Endothelial cell (in vitro differentiated cells): ENCODE results near the gene GALNT10. TPM values are rescaled to one million over a fixed set of nuclear protein-coding genes. Genes with fewer than 3 reads are reported as not detected.

Experiments
- DNase-seq: peaks from one replicate; pipeline ENCODE4 v3.0.0; 2021; ENCODE audit warnings: low spot score
- H3K27ac Mint-ChIP-seq: one replicate; pipeline ENCODE4 v1.8.0; 2021; ENCODE audit warnings: mixed read lengths, inconsistent platforms; ENCODE audit not compliant: unreplicated experiment
- H3K27me3 Mint-ChIP-seq: one replicate; pipeline ENCODE4 v1.8.0; 2021; ENCODE audit warnings: mild to moderate bottlenecking, moderate library complexity, mixed read lengths, inconsistent platforms; ENCODE audit not compliant: unreplicated experiment
- H3K36me3 Mint-ChIP-seq: one replicate; pipeline ENCODE4 v1.8.0; 2021; ENCODE audit warnings: mild to moderate bottlenecking, low read depth, mixed read lengths, inconsistent platforms; ENCODE audit not compliant: unreplicated experiment
- H3K4me1 Mint-ChIP-seq: one replicate; pipeline ENCODE4 v1.8.0; 2021; ENCODE audit warnings: mild to moderate bottlenecking, mixed read lengths, inconsistent platforms; ENCODE audit not compliant: unreplicated experiment
- H3K4me3 Mint-ChIP-seq: one replicate; pipeline ENCODE4 v1.8.0; 2021; ENCODE audit warnings: mild to moderate bottlenecking, mixed read lengths, inconsistent platforms; ENCODE audit not compliant: unreplicated experiment
- H3K9me3 Mint-ChIP-seq: one replicate; pipeline ENCODE4 v1.8.0; 2021; ENCODE audit warnings: mixed read lengths, inconsistent platforms; ENCODE audit not compliant: unreplicated experiment
- total RNA-seq: library from RNA; stranded (reverse); fragmentation: NEBNext Ultra II Directional; extraction: Animal tissue kit (Norgen Biotek cat#: 25700); gene quantifications from one replicate; pipeline ENCODE4 v1.2.1, GENCODE V29; 2021; ENCODE audit not compliant: unreplicated experiment
- TF ChIP-seq, protein P1 (sequence below): fragments of 200-600 bp; sonication (generic); IDR thresholded peaks from one replicate; pipeline ENCODE4 v1.5.0; 2021; ENCODE audit warnings: antibody characterized with exemption; ENCODE audit not compliant: unreplicated experiment

The GALNT10 gene
- total RNA-seq, 1 donor from 2014 or later = 22.5 TPM

DNA sequence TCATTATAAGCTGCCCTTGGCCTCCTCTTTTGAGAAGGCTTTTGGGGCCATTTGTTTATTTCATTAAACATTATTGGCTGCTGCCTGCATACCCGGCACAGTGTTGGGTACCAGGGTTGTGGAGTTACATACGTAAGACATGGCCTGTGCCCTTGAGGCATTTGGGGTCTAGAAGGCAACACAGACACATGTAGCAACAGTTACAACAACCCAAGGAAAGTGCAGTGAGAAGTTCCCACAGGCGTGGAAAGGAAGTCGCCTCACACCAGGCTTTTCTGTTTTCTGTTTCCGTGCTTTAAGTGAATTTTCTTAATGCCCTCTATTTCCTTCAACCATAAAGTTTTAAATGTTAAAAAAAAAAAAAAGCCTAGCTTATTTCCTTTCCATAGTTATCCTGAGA lies 47.4 kb downstream of the GALNT10 start:
- no peak for DNase-seq
- Mint-ChIP-seq H3K27ac (no peak overlapping the region), H3K4me1 (peaks cover 10% of the 10 kb centered on the region), H3K4me3 (no peak overlapping the region), H3K27me3 (no peaks in the 10 kb centered on the region), H3K36me3 (no peaks in the 10 kb centered on the region), H3K9me3 (no peaks in the 10 kb centered on the region)
- TF ChIP-seq, protein P1, sequence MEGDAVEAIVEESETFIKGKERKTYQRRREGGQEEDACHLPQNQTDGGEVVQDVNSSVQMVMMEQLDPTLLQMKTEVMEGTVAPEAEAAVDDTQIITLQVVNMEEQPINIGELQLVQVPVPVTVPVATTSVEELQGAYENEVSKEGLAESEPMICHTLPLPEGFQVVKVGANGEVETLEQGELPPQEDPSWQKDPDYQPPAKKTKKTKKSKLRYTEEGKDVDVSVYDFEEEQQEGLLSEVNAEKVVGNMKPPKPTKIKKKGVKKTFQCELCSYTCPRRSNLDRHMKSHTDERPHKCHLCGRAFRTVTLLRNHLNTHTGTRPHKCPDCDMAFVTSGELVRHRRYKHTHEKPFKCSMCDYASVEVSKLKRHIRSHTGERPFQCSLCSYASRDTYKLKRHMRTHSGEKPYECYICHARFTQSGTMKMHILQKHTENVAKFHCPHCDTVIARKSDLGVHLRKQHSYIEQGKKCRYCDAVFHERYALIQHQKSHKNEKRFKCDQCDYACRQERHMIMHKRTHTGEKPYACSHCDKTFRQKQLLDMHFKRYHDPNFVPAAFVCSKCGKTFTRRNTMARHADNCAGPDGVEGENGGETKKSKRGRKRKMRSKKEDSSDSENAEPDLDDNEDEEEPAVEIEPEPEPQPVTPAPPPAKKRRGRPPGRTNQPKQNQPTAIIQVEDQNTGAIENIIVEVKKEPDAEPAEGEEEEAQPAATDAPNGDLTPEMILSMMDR = no peak

DNA sequence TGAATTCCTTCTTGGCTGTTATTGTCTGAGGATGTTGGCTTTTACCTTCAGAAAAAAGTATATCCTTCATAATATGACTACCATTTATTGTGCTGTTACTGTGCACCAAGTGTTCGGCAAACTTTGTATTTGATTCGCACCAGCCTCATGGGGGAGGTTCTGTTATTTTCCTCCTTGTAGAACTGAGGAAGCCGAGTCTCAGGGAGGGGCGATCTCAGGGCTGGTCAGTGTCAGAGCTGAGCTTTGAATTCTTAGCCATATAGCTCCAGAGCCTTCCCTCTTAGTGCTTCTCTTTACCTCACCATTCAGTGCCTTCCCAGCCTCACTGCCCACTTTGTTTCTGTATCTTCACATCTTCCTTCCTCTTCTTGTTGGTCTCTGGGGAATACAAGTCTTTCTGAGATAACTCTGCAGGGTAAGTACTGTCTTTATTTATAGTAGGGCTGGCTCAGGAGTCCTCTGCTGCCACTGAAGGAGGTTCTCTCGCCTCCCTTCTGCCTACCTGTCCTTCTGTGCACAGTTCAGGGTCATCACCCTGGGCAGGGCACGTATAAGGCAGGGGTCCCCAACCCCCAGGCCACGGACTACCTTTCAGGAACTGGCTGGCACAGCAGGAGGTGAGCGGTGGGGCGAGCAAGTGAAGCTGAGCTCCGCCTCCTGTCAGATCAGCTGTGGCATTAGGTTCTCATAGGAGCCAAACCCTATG lies 48.4 kb downstream of the GALNT10 start:
- no peaks in the 10 kb centered on the region for H3K27me3 Mint-ChIP-seq
- H3K4me3 Mint-ChIP-seq = no peak overlapping the region
- no peaks in the 10 kb centered on the region for H3K36me3 Mint-ChIP-seq
- TF ChIP-seq, protein P1 = no peak
- peaks cover 10% of the 10 kb centered on the region for H3K4me1 Mint-ChIP-seq
- no peak overlapping the region for H3K27ac Mint-ChIP-seq
- H3K9me3 Mint-ChIP-seq = no peaks in the 10 kb centered on the region
- DNase-seq = no peak

DNA sequence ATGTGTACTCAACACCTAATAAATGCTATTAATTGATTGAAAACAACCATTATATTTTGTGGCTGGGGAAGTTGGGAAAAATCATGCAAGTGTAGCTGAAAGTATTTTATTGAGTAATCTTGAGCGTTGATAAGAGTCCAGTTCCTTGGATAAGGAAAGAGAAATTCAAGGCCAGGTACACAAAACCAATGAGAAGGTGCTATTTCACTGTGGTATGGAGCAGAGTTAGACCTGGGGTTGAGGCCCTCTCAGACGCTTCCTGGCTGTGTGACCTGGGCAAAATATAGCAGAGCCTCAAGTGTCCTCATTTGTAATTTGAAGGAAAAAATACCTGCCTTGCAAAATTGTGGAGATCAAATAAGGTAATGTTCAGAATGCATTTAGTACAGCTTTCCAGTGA lies 50.1 kb downstream of the GALNT10 start:
- Mint-ChIP-seq H3K4me3 (no peak overlapping the region), H3K36me3 (no peaks in the 10 kb centered on the region), H3K27me3 (no peaks in the 10 kb centered on the region), H3K27ac (no peak overlapping the region), H3K9me3 (no peaks in the 10 kb centered on the region), H3K4me1 (peaks cover 10% of the 10 kb centered on the region)
- TF ChIP-seq, protein P1 = no peak
- DNase-seq = no peak

DNA sequence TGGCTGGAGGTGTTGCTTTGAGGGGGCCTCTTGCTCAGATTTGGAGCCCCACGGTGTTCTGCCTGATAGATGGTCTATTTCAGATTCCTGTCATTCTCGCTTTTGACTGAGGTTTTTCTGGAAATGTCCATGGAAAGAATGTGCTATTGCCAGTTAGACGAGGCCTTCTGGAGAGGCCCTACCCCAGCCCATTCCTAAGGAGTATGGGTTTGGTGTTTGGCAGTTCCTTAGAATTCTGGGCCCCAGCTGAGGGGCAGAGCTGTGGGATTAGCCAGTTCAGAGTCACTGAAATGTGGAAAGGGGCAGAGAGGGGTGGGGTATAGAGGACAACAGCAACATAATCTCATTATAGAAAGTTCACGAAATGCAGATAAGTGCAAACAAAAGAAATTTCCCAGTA lies 50.5 kb downstream of the GALNT10 start:
- H3K4me3 Mint-ChIP-seq = no peak overlapping the region
- TF ChIP-seq, protein P1 = no peak

DNA sequence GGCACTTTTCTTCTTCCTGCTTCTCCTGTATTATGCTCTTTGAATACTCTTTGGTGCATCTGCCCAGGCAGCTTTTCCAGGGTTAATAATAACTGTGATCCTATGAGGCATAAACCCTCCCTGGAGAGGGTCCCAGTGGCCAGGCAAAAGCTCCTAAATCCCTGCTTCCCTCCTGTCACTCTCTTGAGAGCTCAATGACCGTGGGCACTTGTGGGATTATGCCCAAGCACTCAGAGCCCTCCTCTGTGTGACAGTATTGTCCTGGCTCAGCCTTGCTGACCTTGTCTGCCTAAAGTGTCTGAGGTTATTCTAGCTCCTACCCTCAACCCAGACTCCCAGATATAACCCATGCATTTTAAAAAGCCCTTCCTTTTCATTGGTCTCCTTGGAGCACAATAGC lies 51.9 kb downstream of the GALNT10 start:
- Mint-ChIP-seq H3K27me3 (no peaks in the 10 kb centered on the region), H3K9me3 (no peaks in the 10 kb centered on the region), H3K4me3 (no peak overlapping the region), H3K4me1 (peaks cover 10% of the 10 kb centered on the region), H3K27ac (no peak overlapping the region), H3K36me3 (no peaks in the 10 kb centered on the region)
- no peak for DNase-seq
- TF ChIP-seq, protein P1 = no peak

More for the DNA sequence above, 50.5 kb downstream of the GALNT10 start:
- no peaks in the 10 kb centered on the region for H3K9me3 Mint-ChIP-seq
- no peaks in the 10 kb centered on the region for H3K36me3 Mint-ChIP-seq
- H3K27me3 Mint-ChIP-seq = no peaks in the 10 kb centered on the region
- H3K4me1 Mint-ChIP-seq = peaks cover 10% of the 10 kb centered on the region
- no peak for DNase-seq
- H3K27ac Mint-ChIP-seq = no peak overlapping the region
